A549 treated with GW870086 at 1 μM for 4 hours (cell line): ENCODE measurements around the gene ZNF710. TPM values are rescaled to one million over a fixed set of nuclear protein-coding genes. Genes with fewer than 3 reads are reported as not detected.

Experiments
- total RNA-seq: library from RNA; stranded (reverse); fragments of 200-300 nt; extraction: Qiagen RNA extraction; gene quantifications from 5 replicates; pipeline ENCODE4 v1.2.3, GENCODE V29; 2022; ENCODE audit warnings: low read depth

ZNF710 gene
- 11.5 to 15.5 TPM (median 14.3 TPM) in 5 replicates for total RNA-seq

GRCh38 chr15:90001062-90001682, at the start of gene ZNF710:
TSS of gene ZNF710 (plus strand) at chr15:90001324. CDS start at chr15:90067138, 65,814 bp downstream.

GRCh38 chr15:90101969-90102890, 101.1 kb downstream of the ZNF710 start, which contains the start of gene IDH2:
TSS of gene IDH2 (minus strand) at chr15:90102468. CDS start at chr15:90102390, 78 bp downstream.

Other genes with a start within 250 kb of the ZNF710 start
- 0.30 to 0.47 TPM (median 0.41 TPM) in 5 replicates for gene MESP2, start 225.0 kb upstream of the ZNF710 start, total RNA-seq
- 73.4 to 91.5 TPM (median 77.1 TPM) in 5 replicates for gene ANPEP, start 186.5 kb upstream of the ZNF710 start, total RNA-seq
- 35.8 to 75.1 TPM (median 40.8 TPM) in 5 replicates for gene AP3S2, start 107.3 kb upstream of the ZNF710 start, total RNA-seq
- 8.5 to 13.6 TPM (median 12.6 TPM) in 5 replicates for gene ARPIN, start 88.4 kb upstream of the ZNF710 start, total RNA-seq
- gene IDH2, start 101.1 kb downstream of the ZNF710 start, total RNA-seq = 38.6 to 45.8 TPM (median 43.8 TPM) in 5 replicates
- gene SEMA4B, start 200.0 kb downstream of the ZNF710 start, total RNA-seq = 66.5 to 111 TPM (median 100 TPM) in 5 replicates
- gene CIB1, start 232.6 kb downstream of the ZNF710 start, total RNA-seq = 187 to 226 TPM (median 220 TPM) in 5 replicates
- 3.7 to 6.0 TPM (median 4.9 TPM) in 5 replicates for gene GDPGP1, start 232.9 kb downstream of the ZNF710 start, total RNA-seq
- gene TTLL13, start 248.2 kb downstream of the ZNF710 start, total RNA-seq = 0.17 to 0.51 TPM (median 0.24 TPM) in 4 of 5 replicates, not detected in the other